ENCODE measurements around the gene KRT17. TPM values are rescaled to one million over a fixed set of nuclear protein-coding genes. Genes with fewer than 3 reads are reported as not detected.

KRT17 gene
- total RNA-seq, 1 experiment from 2014 or later: 4,105 TPM

- ChIA-PET CTCF (interaction anchor here (1.7 to 18.9 kb wide), 3 partner anchors 13 to 103 kb away, joined by 8 to 566 read pairs (median 23); no protein-coding TSS in a partner anchor), POLR2A (interaction anchor here (0.6 to 14.1 kb wide), 17 partner anchors 11 to 1581 kb away, joined by 3 to 366 read pairs (median 8); partner anchors contain the start of genes EIF1, KRT15 and KRT17)
- Mint-ChIP-seq H3K4me1 (ENCODE audit: insufficient read depth, unreplicated experiment) (peaks cover 55% of the 10 kb centered on the region), H3K27me3 (ENCODE audit: insufficient read depth, unreplicated experiment) (no peaks in the 10 kb centered on the region), H3K27ac (ENCODE audit: low read depth, unreplicated experiment) (no peak overlapping the region), H3K9me3 (ENCODE audit: unreplicated experiment) (no peaks in the 10 kb centered on the region), H3K36me3 (ENCODE audit: insufficient read depth, unreplicated experiment) (peaks cover 3% of the 10 kb centered on the region), H3K4me3 (ENCODE audit: unreplicated experiment) (peak overlapping the region; percentile 59)
- BruUV-seq (replicated peaks): no TSS peak
- intact Hi-C loops (cut with micrococcal nuclease): loop anchor here (5.0 kb wide), 1 partner anchor 800 kb away; no protein-coding TSS in a partner anchor
- DNase-seq (ENCODE audit: unreplicated experiment): peak; percentile 36
- TF ChIP-seq CTCF (IDR thresholded peaks at IDR 0.05; ENCODE audit: unreplicated experiment): no peak
These were observed 28.1 kb upstream of the KRT17 start for GRCh38 chr17:41652461-41652970.

DNA sequence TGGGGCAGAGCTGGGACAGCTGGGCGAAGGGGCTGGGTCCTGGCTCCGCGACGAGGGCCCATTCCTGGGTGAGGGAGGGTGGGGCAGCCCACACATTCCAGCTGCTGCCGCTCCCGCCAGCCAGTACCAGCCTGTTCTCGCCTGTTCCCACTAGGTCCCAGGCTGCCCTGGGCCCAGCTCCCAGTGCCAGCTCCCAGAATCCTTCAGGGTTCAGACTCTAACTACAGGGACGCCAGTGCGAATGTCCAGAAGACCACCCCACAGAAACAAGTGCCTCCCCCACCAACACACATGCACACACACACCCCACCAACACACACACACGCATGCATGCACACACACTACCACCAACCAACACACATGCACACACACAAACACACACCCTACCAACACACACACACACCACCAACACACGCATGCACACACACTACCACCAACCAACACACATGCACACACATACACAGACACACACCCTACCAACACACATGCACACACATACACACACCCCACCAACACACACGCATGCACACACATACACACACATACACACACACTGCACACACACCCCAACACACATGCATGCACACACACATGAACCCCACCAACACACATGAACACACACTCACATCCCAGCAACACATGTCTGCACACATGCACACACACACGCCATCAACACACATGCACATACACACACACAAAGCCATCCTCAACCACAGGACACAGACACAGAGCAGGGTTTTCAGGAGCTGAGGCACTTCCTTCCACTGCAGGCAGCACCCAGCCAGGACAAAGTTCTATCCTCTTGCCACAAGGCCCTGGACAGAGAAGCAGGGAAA is 27.5 kb upstream of the KRT17 start:
- no peaks in the 10 kb centered on the region for H3K27me3 Mint-ChIP-seq (ENCODE audit: insufficient read depth, unreplicated experiment)
- peak overlapping the region; percentile 59 for H3K4me3 Mint-ChIP-seq (ENCODE audit: unreplicated experiment)
- no peak overlapping the region for H3K27ac Mint-ChIP-seq (ENCODE audit: low read depth, unreplicated experiment)
- CTCF ChIA-PET: interaction anchor here (0.7 to 18.9 kb wide), 8 partner anchors 13 to 1032 kb away, joined by 3 to 566 read pairs (median 8); partner anchors contain the start of gene KRT15
- no peaks in the 10 kb centered on the region for H3K9me3 Mint-ChIP-seq (ENCODE audit: unreplicated experiment)
- POLR2A ChIA-PET: interaction anchor here (0.5 to 14.1 kb wide), 24 partner anchors 11 to 1718 kb away, joined by 3 to 366 read pairs (median 4); partner anchors contain the start of genes EIF1, KRT15, KRT16 and KRT17
- TF ChIP-seq CTCF (IDR thresholded peaks at IDR 0.05; ENCODE audit: unreplicated experiment): no peak
- intact Hi-C loops (cut with micrococcal nuclease): loop anchor here (5.0 kb wide), 1 partner anchor 800 kb away; no protein-coding TSS in a partner anchor
- H3K36me3 Mint-ChIP-seq (ENCODE audit: insufficient read depth, unreplicated experiment): no peaks in the 10 kb centered on the region
- H3K4me1 Mint-ChIP-seq (ENCODE audit: insufficient read depth, unreplicated experiment): peaks cover 52% of the 10 kb centered on the region
- DNase-seq (ENCODE audit: unreplicated experiment): peak; percentile 88
- BruUV-seq (replicated peaks): no TSS peak

- intact Hi-C loops (cut with micrococcal nuclease): loop anchor here (5.0 kb wide), 1 partner anchor 799 kb away; no protein-coding TSS in a partner anchor
- no peak for TF ChIP-seq CTCF (IDR thresholded peaks at IDR 0.05; ENCODE audit: unreplicated experiment)
- Mint-ChIP-seq H3K9me3 (ENCODE audit: unreplicated experiment) (no peaks in the 10 kb centered on the region), H3K36me3 (ENCODE audit: insufficient read depth, unreplicated experiment) (no peaks in the 10 kb centered on the region), H3K4me1 (ENCODE audit: insufficient read depth, unreplicated experiment) (peaks cover 44% of the 10 kb centered on the region), H3K4me3 (ENCODE audit: unreplicated experiment) (no peak overlapping the region), H3K27ac (ENCODE audit: low read depth, unreplicated experiment) (no peak overlapping the region), H3K27me3 (ENCODE audit: insufficient read depth, unreplicated experiment) (no peaks in the 10 kb centered on the region)
- CTCF ChIA-PET: interaction anchor here (0.6 to 18.9 kb wide), 12 partner anchors 9 to 1032 kb away, joined by 3 to 566 read pairs (median 4); partner anchors contain the start of gene KRT15
- no TSS peak for BruUV-seq (replicated peaks)
- POLR2A ChIA-PET: interaction anchor here (0.5 to 14.1 kb wide), 21 partner anchors 9 to 1719 kb away, joined by 3 to 366 read pairs (median 5); partner anchors contain the start of genes EIF1, KRT15, KRT16 and KRT17
- no peak for DNase-seq (ENCODE audit: unreplicated experiment)
These were observed 26.6 kb upstream of the KRT17 start for GRCh38 chr17:41650794-41651624.
